Raji (cell line): ENCODE measurements around the gene SLC25A19.
A peak's percentile ranks its signal among the peaks of the same experiment; 100 is the strongest.

Experiments used
- POLR2A ChIP-seq: IDR thresholded peaks from 2 replicates; pipeline ENCODE4 v1.6.1; 2011; ENCODE audit warnings: low read depth, low read length, control low read depth; ENCODE audit not compliant: insufficient read depth

Gene SLC25A19

GRCh38 chr17:75262112-75262606, 27.1 kb downstream of the SLC25A19 start:
- TF ChIP-seq POLR2A, result no peak

DNA sequence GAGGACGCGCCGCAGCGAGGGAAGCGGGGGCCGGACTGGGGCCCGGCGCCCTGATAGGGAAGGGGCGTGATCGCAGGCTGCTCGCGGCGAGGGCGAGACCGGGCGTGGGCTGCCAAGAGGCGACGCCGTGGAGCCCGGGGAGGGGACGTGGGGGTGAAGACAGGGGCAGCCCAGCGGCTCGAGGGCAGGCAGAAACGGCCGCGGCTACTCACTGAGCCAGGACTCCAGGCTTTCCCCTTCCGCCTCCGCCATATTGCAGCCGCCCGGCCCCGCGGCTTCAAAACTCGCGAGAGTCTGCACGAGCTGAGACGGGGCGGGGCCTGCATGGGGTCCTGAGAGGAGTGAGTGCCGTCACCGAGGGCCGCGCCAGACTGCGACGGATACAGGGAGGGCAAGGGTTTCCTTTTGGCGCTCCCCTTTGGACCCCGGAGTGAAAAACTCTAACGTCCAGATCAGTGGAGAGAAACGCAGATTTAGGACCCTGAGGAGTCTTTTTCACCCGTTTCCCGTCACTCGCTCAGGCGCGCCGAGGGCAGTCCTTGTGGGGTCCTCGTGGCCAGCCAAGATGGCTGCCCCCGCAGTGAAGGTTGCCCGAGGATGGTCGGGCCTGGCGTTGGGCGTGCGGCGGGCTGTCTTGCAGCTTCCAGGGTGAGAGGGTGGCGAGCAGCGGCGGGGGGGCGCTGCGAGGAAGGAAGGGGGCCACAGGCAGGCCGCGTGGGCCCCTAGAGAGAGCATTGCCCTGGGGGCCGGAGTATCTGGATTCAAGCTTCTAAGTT, 27.7 kb downstream of the SLC25A19 start, which contains the start of the genes GGA3 and MRPS7:
GGA3 (minus strand) TSS at position 271 of the 776 bp plus-strand sequence; CDS start at position 252, 19 bp downstream.
MRPS7 (plus strand) TSS at position 544 of the 776 bp plus-strand sequence; CDS start at position 566, 22 bp downstream.
- peak; percentile 82 for TF ChIP-seq POLR2A

DNA sequence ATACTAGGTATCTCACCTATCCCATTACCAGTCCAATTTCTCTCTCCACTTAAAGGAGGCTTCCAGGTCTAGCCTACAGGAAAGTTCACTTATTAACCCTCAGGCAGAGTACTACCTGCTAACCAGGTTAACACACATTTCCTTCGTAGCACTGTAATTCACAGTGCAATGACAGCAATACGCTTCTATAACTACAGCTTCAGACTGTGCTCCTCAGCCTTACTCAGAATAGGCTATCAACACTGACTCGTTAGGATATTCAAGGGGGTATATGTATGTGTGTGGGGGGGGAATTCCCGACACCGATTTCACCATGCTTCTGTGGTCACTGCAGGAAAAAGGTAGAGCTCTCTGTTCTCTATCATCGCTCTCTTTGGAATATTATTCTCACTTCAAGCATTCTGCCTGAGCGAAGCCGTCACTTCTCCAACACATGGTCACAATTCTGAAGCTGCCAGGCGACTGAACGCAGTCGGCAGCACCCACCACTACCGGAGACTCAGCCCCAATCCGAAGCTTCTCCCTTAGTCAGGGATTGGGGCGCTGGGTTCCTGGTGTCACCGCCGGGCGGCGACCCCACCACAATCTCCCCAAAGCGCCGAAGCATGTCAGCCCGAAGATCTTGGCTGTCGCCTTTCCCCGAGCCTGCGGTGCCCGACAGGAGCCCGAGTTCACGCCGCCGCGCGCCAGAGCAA, 28.4 kb downstream of the SLC25A19 start:
- no peak for TF ChIP-seq POLR2A

- TF ChIP-seq POLR2A, result no peak
Observed at GRCh38 chr17:75252039-75252816, 37.0 kb downstream of the SLC25A19 start.

DNA sequence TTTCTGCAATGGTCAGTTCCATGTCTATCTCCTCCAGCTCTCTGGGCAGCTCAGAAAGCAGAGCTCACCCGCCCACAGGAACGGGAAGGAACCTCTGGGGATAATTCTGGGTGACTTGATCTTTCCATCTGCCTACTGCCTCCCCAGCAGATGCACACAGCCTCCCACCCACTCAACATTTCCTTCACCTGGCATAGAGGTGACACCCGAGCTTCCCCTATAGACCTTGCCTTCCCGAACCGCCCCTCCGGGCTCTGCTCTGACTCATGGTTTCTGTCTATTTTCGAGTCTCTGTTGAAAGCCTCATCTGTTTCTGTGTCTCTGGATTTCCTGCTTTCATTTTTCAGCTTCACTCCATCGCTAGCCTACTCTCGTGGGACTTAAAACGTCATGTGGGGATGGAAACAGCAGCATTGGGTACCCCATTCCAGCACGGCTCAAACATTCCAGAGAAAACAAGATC, 39.2 kb downstream of the SLC25A19 start:
- no peak for TF ChIP-seq POLR2A

GRCh38 chr17:75249564-75249963, 39.7 kb downstream of the SLC25A19 start:
- no peak for TF ChIP-seq POLR2A

DNA sequence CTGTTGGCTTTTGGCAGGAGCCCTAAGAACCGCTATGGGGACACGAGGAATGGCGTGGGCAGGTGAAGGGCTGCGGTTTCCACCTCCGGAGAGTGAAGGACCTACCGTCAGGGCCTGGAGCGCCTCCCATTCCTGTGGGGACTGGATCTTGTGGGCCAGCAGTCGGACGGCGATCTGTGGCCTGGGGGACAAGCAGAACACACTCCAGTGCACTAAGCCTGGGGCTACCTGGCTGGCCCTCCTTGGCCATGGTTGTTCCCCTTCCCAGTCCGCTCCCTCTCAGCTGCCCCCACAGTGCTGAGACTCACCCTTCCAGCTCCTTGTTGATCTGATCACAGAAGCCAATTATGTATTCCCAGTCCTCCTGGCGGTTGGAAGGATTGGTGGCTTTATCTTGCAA, 42.8 kb downstream of the SLC25A19 start:
- no peak for TF ChIP-seq POLR2A

- TF ChIP-seq POLR2A, result no peak
Observed at GRCh38 chr17:75245011-75245410, 44.2 kb downstream of the SLC25A19 start.

GRCh38 chr17:75244133-75244866, 44.9 kb downstream of the SLC25A19 start:
- no peak for TF ChIP-seq POLR2A

DNA sequence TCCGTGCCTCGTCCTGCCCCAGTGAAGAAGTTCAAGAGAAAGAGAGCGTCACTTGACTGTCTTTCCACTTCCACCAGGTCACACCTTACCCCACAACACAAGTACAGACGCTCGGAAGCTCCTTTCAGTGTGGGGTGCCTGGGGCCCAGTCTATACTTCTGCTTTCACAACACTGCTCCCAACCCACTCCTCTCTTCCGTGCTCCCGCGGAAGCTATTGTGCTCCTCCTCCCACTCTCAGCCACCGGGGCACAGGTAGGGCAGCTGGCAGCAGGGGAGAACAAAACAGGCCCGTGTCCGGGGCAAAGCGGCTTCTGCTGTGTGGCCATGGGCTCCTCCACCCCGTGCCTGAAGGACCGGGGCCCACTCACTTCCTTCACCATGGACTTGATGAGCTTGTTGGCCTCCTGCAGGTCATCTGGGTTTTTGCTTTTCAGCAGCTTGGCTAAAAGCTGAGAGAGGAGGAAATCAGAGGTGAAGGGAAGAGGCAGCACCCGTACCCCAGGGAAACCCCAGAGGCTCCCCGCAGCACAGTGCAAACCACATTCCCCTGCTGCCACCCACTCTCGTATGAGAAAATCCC, 46.7 kb downstream of the SLC25A19 start:
- no peak for TF ChIP-seq POLR2A

- no peak for TF ChIP-seq POLR2A
Observed at GRCh38 chr17:75241996-75242460, 47.2 kb downstream of the SLC25A19 start.

DNA sequence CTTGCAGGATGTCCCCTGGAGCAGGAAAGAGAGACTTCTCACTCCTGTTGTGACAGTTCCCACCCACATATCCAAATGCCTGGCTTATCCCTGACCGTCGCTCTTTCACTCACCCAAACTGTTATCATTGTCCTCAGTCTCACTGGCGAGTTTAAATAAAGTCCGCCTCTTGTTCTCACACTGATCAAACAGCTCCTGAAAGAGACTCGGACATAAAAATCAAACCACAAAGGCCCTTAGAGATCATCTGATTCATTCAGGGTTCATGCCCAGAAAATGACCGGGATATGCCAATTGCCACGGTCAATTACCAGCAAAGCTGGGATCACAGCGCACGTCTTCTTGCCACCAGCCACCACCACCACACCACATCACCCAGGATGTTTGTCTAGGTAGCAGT, 47.7 kb downstream of the SLC25A19 start:
- no peak for TF ChIP-seq POLR2A

- TF ChIP-seq POLR2A, result no peak
Observed at GRCh38 chr17:75241143-75241430, 48.1 kb downstream of the SLC25A19 start.
